H1 (cell line): ENCODE measurements around the gene STK11IP. TPM values are rescaled to one million over a fixed set of nuclear protein-coding genes. Genes with fewer than 3 reads are reported as not detected.

Experiments used
- CBX5 ChIP-seq: fragments of 300-800, 300-1000 bp; sonication (generic); IDR thresholded peaks from 2 replicates; pipeline ENCODE4 v1.7.1; 2016; ENCODE audit warnings: antibody characterized with exemption, low read length, low read depth
- EP300 ChIP-seq, 2 experiments: IDR thresholded peaks; 1 replicate in 1 of 2; 2 replicates in 1 of 2; pipeline ENCODE4 v1.6.1; 2011 to 2012; ENCODE audit warnings: low read depth in 2 of 2, low read length in 2 of 2, mild to moderate bottlenecking in 2 of 2, borderline replicate concordance in 1 of 2, inconsistent platforms in 1 of 2, moderate library complexity in 1 of 2
- KDM5A ChIP-seq: fragments of 200-600 bp; IDR thresholded peaks from 2 replicates; pipeline ENCODE4 v1.7.1; 2012; ENCODE audit warnings: mild to moderate bottlenecking, low read length, inconsistent platforms, mixed read lengths
- polyA plus RNA-seq, 7 experiments: library from polyadenylated mRNA; depleted of rRNA in 3 of 7; stranded (reverse) in 5 of 7; unstranded in 2 of 7; fragments of >200 nt in 5 of 7; fragments of 200-250 nt in 2 of 7; gene quantifications; 1 replicate in 5 of 7; 2 replicates in 1 of 7; 4 replicates in 1 of 7; pipeline versions ENCODE4 v1.2.1 to v1.2.3, GENCODE V29; 2011 to 2013; ENCODE audit warnings: missing spikeins in 2 of 7, mixed read lengths in 2 of 7
- total RNA-seq: library from RNA; stranded (reverse); fragmentation: NEBNext Ultra II Directional; extraction: Animal tissue kit (Norgen Biotek cat#: 25700); gene quantifications from 2 replicates; pipeline ENCODE4 v1.2.1, GENCODE V29; 2021

STK11IP gene
- total and polyA plus RNA-seq, 2 of the 8 experiments (the other 6 are each of a cell fraction or from before 2014, with no cell fraction given), result 18.5 to 29.6 TPM

- TF ChIP-seq EP300 (IDR thresholded peaks at IDR 0.05; ENCODE audit: borderline replicate concordance in 1 of 2, low read depth in 2 of 2, low read length in 2 of 2) (no peak), KDM5A (no peak), CBX5 (no peak)
Measured at GRCh38 chr2:219615036-219615435, 17.4 kb downstream of the STK11IP start (continued).
